DMS153 treated with DMSO at 0.1 percent for 48 hours (cell line): ENCODE results near the gene ARPC3.
"Not testable (repeated sequence)": the region's sequence is repeated elsewhere in the genome, so short reads cannot be mapped to it uniquely, and the experiment has no call there.

ENCODE experiments used
- DNase-seq: peaks from one replicate; lab custom pipeline; 2025; ENCODE audit not compliant: unreplicated experiment; lab: John Stamatoyannopoulos, UW

The ARPC3 gene

GRCh38 chr12:110420644-110421043 is 29.5 kb downstream of the ARPC3 start:
- not testable (repeated sequence) for DNase-seq

- DNase-seq, result not testable (repeated sequence)
These were observed 33.0 kb downstream of the ARPC3 start for GRCh38 chr12:110417113-110417512.

GRCh38 chr12:110410086-110410485 is 40.1 kb downstream of the ARPC3 start:
- not testable (repeated sequence) for DNase-seq

GRCh38 chr12:110405126-110405662 is 44.9 kb downstream of the ARPC3 start:
- DNase-seq, result not testable (repeated sequence)

GRCh38 chr12:110403976-110404682 is 46.0 kb downstream of the ARPC3 start:
- peak; percentile 76 for DNase-seq

GRCh38 chr12:110403146-110403975 is 46.8 kb downstream of the ARPC3 start, which contains the start of gene ANAPC7:
Gene ANAPC7 (minus strand): TSS chr12:110403708. CDS start chr12:110403627, 81 bp downstream.
- peak; percentile 76 for DNase-seq
